ENCODE data around the gene SPEF2. TPM values are rescaled to one million over a fixed set of nuclear protein-coding genes. Genes with fewer than 3 reads are reported as not detected.

SPEF2 gene
- polyA plus RNA-seq (2012; ENCODE audit: insufficient read depth, insufficient read length, low read depth), result 1.2 TPM

- peak; percentile 75 for TF ChIP-seq CTCF (IDR thresholded peaks at IDR 0.05; ENCODE audit: low read depth, low read length)
- no peaks in the 10 kb centered on the region for H3K9me3 ChIP-seq
- peak within 1 kb of the TSS; percentile 75 for H3K4me3 ChIP-seq (ENCODE audit: low read depth, low read length)
- H3K4me1 ChIP-seq, result no peaks in the 10 kb centered on the region
- H3K36me3 ChIP-seq, result no peaks in the 10 kb centered on the region
- peak; percentile 81 for DNase-seq
- H3K27me3 ChIP-seq, result no peaks in the 10 kb centered on the region
These were observed at the start of gene SPEF2 for GRCh38 chr5:35617435-35618303. Gene SPEF2, plus strand, starts transcription at chr5:35617863. Its CDS starts 135 bp downstream, at chr5:35617998.

- Histone ChIP-seq H3K9me3 (no peaks in the 10 kb centered on the region), H3K4me3 (ENCODE audit: low read depth, low read length) (no peak overlapping the region), H3K27me3 (no peaks in the 10 kb centered on the region), H3K36me3 (no peaks in the 10 kb centered on the region), H3K4me1 (no peaks in the 10 kb centered on the region)
- no peak for DNase-seq
- no peak for TF ChIP-seq CTCF (IDR thresholded peaks at IDR 0.05; ENCODE audit: low read depth, low read length)
These were observed 42.1 kb upstream of the SPEF2 start for GRCh38 chr5:35575578-35575977.

GRCh38 chr5:35587419-35587818 is 30.2 kb upstream of the SPEF2 start:
- no peaks in the 10 kb centered on the region for H3K36me3 ChIP-seq
- TF ChIP-seq CTCF (IDR thresholded peaks at IDR 0.05; ENCODE audit: low read depth, low read length), result no peak
- no peak for DNase-seq
- H3K4me3 ChIP-seq (ENCODE audit: low read depth, low read length), result no peak overlapping the region
- H3K9me3 ChIP-seq, result no peaks in the 10 kb centered on the region
- H3K4me1 ChIP-seq, result no peaks in the 10 kb centered on the region
- no peaks in the 10 kb centered on the region for H3K27me3 ChIP-seq

- Histone ChIP-seq H3K4me3 (ENCODE audit: low read depth, low read length) (no peak overlapping the region), H3K9me3 (no peaks in the 10 kb centered on the region), H3K27me3 (no peaks in the 10 kb centered on the region), H3K4me1 (no peaks in the 10 kb centered on the region), H3K36me3 (no peaks in the 10 kb centered on the region)
- DNase-seq, result no peak
- TF ChIP-seq CTCF (IDR thresholded peaks at IDR 0.05; ENCODE audit: low read depth, low read length), result no peak
These were observed 24.3 kb upstream of the SPEF2 start for GRCh38 chr5:35593338-35593737.

GRCh38 chr5:35598707-35599370 is 18.8 kb upstream of the SPEF2 start:
- TF ChIP-seq CTCF (IDR thresholded peaks at IDR 0.05; ENCODE audit: low read depth, low read length), result no peak
- H3K36me3 ChIP-seq, result no peaks in the 10 kb centered on the region
- H3K4me1 ChIP-seq, result no peaks in the 10 kb centered on the region
- no peak overlapping the region for H3K4me3 ChIP-seq (ENCODE audit: low read depth, low read length)
- no peak for DNase-seq
- H3K27me3 ChIP-seq, result no peaks in the 10 kb centered on the region
- no peaks in the 10 kb centered on the region for H3K9me3 ChIP-seq

- no peaks in the 10 kb centered on the region for H3K9me3 ChIP-seq
- no peak overlapping the region for H3K4me3 ChIP-seq (ENCODE audit: low read depth, low read length)
- DNase-seq, result no peak
- no peaks in the 10 kb centered on the region for H3K27me3 ChIP-seq
- no peak for TF ChIP-seq CTCF (IDR thresholded peaks at IDR 0.05; ENCODE audit: low read depth, low read length)
- H3K4me1 ChIP-seq, result no peaks in the 10 kb centered on the region
- H3K36me3 ChIP-seq, result no peaks in the 10 kb centered on the region
These were observed 17.1 kb upstream of the SPEF2 start for GRCh38 chr5:35600591-35600990.
